Activated naive CD4-positive, alpha-beta T cell treated with anti-CD3 and anti-CD28 coated beads, Interleukin-2, amount 50 U/mL, for 72 hours (primary cell): ENCODE results near the gene INSC. TPM values are rescaled to one million over a fixed set of nuclear protein-coding genes. Genes with fewer than 3 reads are reported as not detected.

Experiments
- ATAC-seq, 2 donors: fragments of 150-1000 bp; cut with Tn5 transposase; 2 replicates each; pipeline ENCODE4 v1.10.0; 2021; ENCODE audit warnings: mild to moderate bottlenecking in 2 of 2, moderate library complexity in 2 of 2
- DNase-seq, 2 donors: peaks; one replicate each; pipeline ENCODE4 v3.0.0; 2021 to 2022; ENCODE audit warnings: low spot score in 2 of 2
- H3K27ac Mint-ChIP-seq, 2 donors: one replicate each; pipeline ENCODE4 v1.8.0; 2022; ENCODE audit warnings: mild to moderate bottlenecking in 2 of 2, mixed read lengths in 2 of 2
- H3K36me3 Mint-ChIP-seq, 2 donors: one replicate each; pipeline ENCODE4 v1.8.0; 2022; ENCODE audit warnings: mixed read lengths in 2 of 2
- H3K9me3 Mint-ChIP-seq, 2 donors: one replicate each; pipeline ENCODE4 v1.8.0; 2022; ENCODE audit warnings: mixed read lengths in 2 of 2
- total RNA-seq, 2 donors: library from RNA; stranded (reverse); gene quantifications; one replicate each; pipeline ENCODE4 v1.2.3, GENCODE V29; 2022

The INSC gene
- total RNA-seq, 2 donors from 2014 or later: 0.36 to 1.4 TPM

GRCh38 chr11:15136166-15136565, 21.4 kb downstream of the INSC start:
- Mint-ChIP-seq H3K9me3 (no peaks in the 10 kb centered on the region), H3K36me3 (no peaks in the 10 kb centered on the region), H3K27ac (no peak overlapping the region)
- no peak for DNase-seq
- peak in 1 of 2 donors; percentile 61 for ATAC-seq

GRCh38 chr11:15139096-15139770, 24.5 kb downstream of the INSC start:
- H3K9me3 Mint-ChIP-seq: no peaks in the 10 kb centered on the region
- DNase-seq (no peak), ATAC-seq (no peak)
- H3K27ac Mint-ChIP-seq: no peak overlapping the region
- H3K36me3 Mint-ChIP-seq: no peaks in the 10 kb centered on the region

GRCh38 chr11:15139958-15140659, 25.4 kb downstream of the INSC start:
- no peak overlapping the region for H3K27ac Mint-ChIP-seq
- H3K36me3 Mint-ChIP-seq: no peaks in the 10 kb centered on the region
- ATAC-seq: no peak
- DNase-seq: no peak
- no peaks in the 10 kb centered on the region for H3K9me3 Mint-ChIP-seq

- no peak for ATAC-seq
- Mint-ChIP-seq H3K36me3 (no peaks in the 10 kb centered on the region), H3K27ac (no peak overlapping the region)
These were observed 26.7 kb downstream of the INSC start for GRCh38 chr11:15141381-15141780.

GRCh38 chr11:15142838-15143237, 28.1 kb downstream of the INSC start:
- H3K27ac Mint-ChIP-seq: no peak overlapping the region
- DNase-seq (no peak), ATAC-seq (no peak)

More at GRCh38 chr11:15141381-15141780, 26.7 kb downstream of the INSC start:
- no peak for DNase-seq
- no peaks in the 10 kb centered on the region for H3K9me3 Mint-ChIP-seq

GRCh38 chr11:15143855-15144254, 29.1 kb downstream of the INSC start:
- no peak for ATAC-seq
- DNase-seq: no peak
- H3K36me3 Mint-ChIP-seq: no peaks in the 10 kb centered on the region
- H3K9me3 Mint-ChIP-seq: no peaks in the 10 kb centered on the region
- no peak overlapping the region for H3K27ac Mint-ChIP-seq

More at GRCh38 chr11:15142838-15143237, 28.1 kb downstream of the INSC start:
- Mint-ChIP-seq H3K36me3 (no peaks in the 10 kb centered on the region), H3K9me3 (no peaks in the 10 kb centered on the region)

GRCh38 chr11:15144347-15144746, 29.6 kb downstream of the INSC start:
- H3K27ac Mint-ChIP-seq: no peak overlapping the region
- H3K36me3 Mint-ChIP-seq: no peaks in the 10 kb centered on the region

GRCh38 chr11:15145151-15145550, 30.4 kb downstream of the INSC start:
- H3K9me3 Mint-ChIP-seq: no peaks in the 10 kb centered on the region
- no peak for ATAC-seq
- no peak for DNase-seq
- H3K36me3 Mint-ChIP-seq: no peaks in the 10 kb centered on the region
- no peak overlapping the region for H3K27ac Mint-ChIP-seq

More at GRCh38 chr11:15144347-15144746, 29.6 kb downstream of the INSC start:
- no peaks in the 10 kb centered on the region for H3K9me3 Mint-ChIP-seq
- DNase-seq (no peak), ATAC-seq (no peak)

- ATAC-seq: no peak
- H3K27ac Mint-ChIP-seq: no peak overlapping the region
- no peaks in the 10 kb centered on the region for H3K36me3 Mint-ChIP-seq
- H3K9me3 Mint-ChIP-seq: no peaks in the 10 kb centered on the region
- DNase-seq: no peak
These were observed 30.9 kb downstream of the INSC start for GRCh38 chr11:15145615-15146014.

GRCh38 chr11:15146271-15147003, 31.7 kb downstream of the INSC start:
- Mint-ChIP-seq H3K27ac (no peak overlapping the region), H3K36me3 (no peaks in the 10 kb centered on the region), H3K9me3 (no peaks in the 10 kb centered on the region)
- ATAC-seq (no peak), DNase-seq (no peak)

GRCh38 chr11:15148169-15148568, 33.4 kb downstream of the INSC start:
- DNase-seq: no peak
- H3K27ac Mint-ChIP-seq: no peak overlapping the region
- ATAC-seq: no peak
- no peaks in the 10 kb centered on the region for H3K36me3 Mint-ChIP-seq
- H3K9me3 Mint-ChIP-seq: no peaks in the 10 kb centered on the region

- DNase-seq: no peak
- ATAC-seq: no peak
- Mint-ChIP-seq H3K9me3 (no peaks in the 10 kb centered on the region), H3K36me3 (no peaks in the 10 kb centered on the region), H3K27ac (no peak overlapping the region)
These were observed 34.3 kb downstream of the INSC start for GRCh38 chr11:15149050-15149449.

- no peak for ATAC-seq
These were observed 35.8 kb downstream of the INSC start for GRCh38 chr11:15150507-15150906.

GRCh38 chr11:15153231-15153630, 38.5 kb downstream of the INSC start:
- Mint-ChIP-seq H3K27ac (no peak overlapping the region), H3K9me3 (no peaks in the 10 kb centered on the region), H3K36me3 (no peaks in the 10 kb centered on the region)
- ATAC-seq (no peak), DNase-seq (no peak)

More at GRCh38 chr11:15150507-15150906, 35.8 kb downstream of the INSC start:
- Mint-ChIP-seq H3K9me3 (no peaks in the 10 kb centered on the region), H3K27ac (no peak overlapping the region), H3K36me3 (no peaks in the 10 kb centered on the region)
- DNase-seq: no peak

- Mint-ChIP-seq H3K9me3 (no peaks in the 10 kb centered on the region), H3K36me3 (no peaks in the 10 kb centered on the region), H3K27ac (no peak overlapping the region)
- ATAC-seq (no peak), DNase-seq (no peak)
These were observed 42.5 kb downstream of the INSC start for GRCh38 chr11:15157181-15157580.

- H3K27ac Mint-ChIP-seq: no peak overlapping the region
- no peaks in the 10 kb centered on the region for H3K9me3 Mint-ChIP-seq
- no peak for ATAC-seq
These were observed 42.9 kb downstream of the INSC start for GRCh38 chr11:15157606-15158137.

GRCh38 chr11:15158351-15159015, 43.8 kb downstream of the INSC start:
- Mint-ChIP-seq H3K27ac (no peak overlapping the region), H3K9me3 (no peaks in the 10 kb centered on the region), H3K36me3 (no peaks in the 10 kb centered on the region)
- no peak for DNase-seq
- ATAC-seq: no peak

More at GRCh38 chr11:15157606-15158137, 42.9 kb downstream of the INSC start:
- DNase-seq: no peak
- no peaks in the 10 kb centered on the region for H3K36me3 Mint-ChIP-seq
